ENCODE measurements around the gene LARP1.

Gene LARP1

GRCh38 chr5:154862766-154863165 lies 107.6 kb downstream of the LARP1 start:
- Histone ChIP-seq H3K27ac (no peak overlapping the region), H3K9me3 (no peaks in the 10 kb centered on the region), H3K27me3 (no peaks in the 10 kb centered on the region), H3K36me3 (peaks cover 24 to 36% (median 34%) of the 10 kb centered on the region in 3 donors), H3K4me1 (peaks cover 0 to 52% (median 18%) of the 10 kb centered on the region in 4 donors), H3K4me3 (no peak overlapping the region)
- intact Hi-C loops (cut with DNase I; ENCODE audit: low total_unique reads): no loop called here
- no peak for TF ChIP-seq CTCF (IDR thresholded peaks at IDR 0.05)
- no peak for DNase-seq

GRCh38 chr5:154863291-154864080 lies 108.3 kb downstream of the LARP1 start:
- no peak for DNase-seq
- Histone ChIP-seq H3K27ac (no peak overlapping the region), H3K27me3 (no peaks in the 10 kb centered on the region), H3K36me3 (peaks cover 31 to 39% (median 39%) of the 10 kb centered on the region in 3 donors), H3K9me3 (no peaks in the 10 kb centered on the region), H3K4me3 (no peak overlapping the region), H3K4me1 (peaks cover 0 to 55% (median 18%) of the 10 kb centered on the region in 4 donors)
- TF ChIP-seq CTCF (IDR thresholded peaks at IDR 0.05): no peak
- intact Hi-C loops (cut with DNase I; ENCODE audit: low total_unique reads): no loop called here

- H3K4me1 ChIP-seq: peaks cover 0 to 47% (median 11%) of the 10 kb centered on the region in 4 donors
- no peaks in the 10 kb centered on the region for H3K27me3 ChIP-seq
- H3K36me3 ChIP-seq: peaks cover 43 to 50% (median 48%) of the 10 kb centered on the region in 3 donors
- no peak for DNase-seq
- intact Hi-C loops (cut with DNase I; ENCODE audit: low total_unique reads): no loop called here
- H3K9me3 ChIP-seq: no peaks in the 10 kb centered on the region
- H3K4me3 ChIP-seq: no peak overlapping the region
- peak overlapping the region in 1 of 2 donors; percentile 44 for H3K27ac ChIP-seq
- TF ChIP-seq CTCF (IDR thresholded peaks at IDR 0.05): no peak
Observed at GRCh38 chr5:154865466-154866184, 110.4 kb downstream of the LARP1 start.

- no peak overlapping the region for H3K4me3 ChIP-seq
- H3K4me1 ChIP-seq: peaks cover 0 to 37% (median 7%) of the 10 kb centered on the region in 4 donors
- peaks cover 55 to 62% (median 61%) of the 10 kb centered on the region in 3 donors for H3K36me3 ChIP-seq
- intact Hi-C loops (cut with DNase I; ENCODE audit: low total_unique reads): no loop called here
- H3K9me3 ChIP-seq: no peaks in the 10 kb centered on the region
- DNase-seq: no peak
- H3K27me3 ChIP-seq: no peaks in the 10 kb centered on the region
- TF ChIP-seq CTCF (IDR thresholded peaks at IDR 0.05): no peak
- peak overlapping the region in 1 of 2 donors; percentile 44 for H3K27ac ChIP-seq
Observed at GRCh38 chr5:154866841-154867240, 111.7 kb downstream of the LARP1 start.

All from tibial artery (tissue), 4 donors.